WTC11 (cell line): ENCODE data around the gene TSC22D2. TPM values are rescaled to one million over a fixed set of nuclear protein-coding genes. Genes with fewer than 3 reads are reported as not detected.

Experiments
- ATAC-seq: fragments of 200-7000 bp; cut with Tn5 transposase; 2 replicates; pipeline ENCODE4 v1.10.0; 2021; ENCODE audit warnings: mild to moderate bottlenecking, moderate library complexity
- CTCF ChIA-PET: fragments of 300-600 bp; sonication (Branson Sonifier 250); formaldehyde crosslinking; loops from one replicate; lab custom pipeline; 2021; ENCODE audit warnings: antibody characterized with exemption; lab: Charles Lee
- POLR2A ChIA-PET: fragments of 350-600 bp; sonication (Branson Sonifier 250); formaldehyde crosslinking; loops from one replicate; lab custom pipeline; 2021; ENCODE audit warnings: antibody characterized with exemption; lab: Charles Lee
- DNase-seq: peaks from one replicate; pipeline ENCODE4 v3.0.0; 2021; ENCODE audit warnings: low spot score
- H3K27ac Mint-ChIP-seq: 2 replicates; pipeline ENCODE4 v1.8.0; 2021; ENCODE audit warnings: mixed read lengths
- H3K27me3 Mint-ChIP-seq: 2 replicates; pipeline ENCODE4 v1.8.0; 2021; ENCODE audit warnings: low read depth, mild to moderate bottlenecking, moderate library complexity, mixed read lengths
- H3K36me3 Mint-ChIP-seq: 2 replicates; pipeline ENCODE4 v1.8.0; 2021; ENCODE audit warnings: mixed read lengths
- H3K4me1 Mint-ChIP-seq: 2 replicates; pipeline ENCODE4 v1.8.0; 2022; ENCODE audit warnings: mixed read lengths
- H3K4me3 Mint-ChIP-seq: 2 replicates; pipeline ENCODE4 v1.8.0; 2021; ENCODE audit warnings: mild to moderate bottlenecking, moderate library complexity, mixed read lengths
- H3K9me3 Mint-ChIP-seq: 2 replicates; pipeline ENCODE4 v1.8.0; 2021; ENCODE audit warnings: mixed read lengths
- ATF2 ChIP-seq: sonication (generic); formaldehyde crosslinking; IDR thresholded peaks from 2 replicates; pipeline ENCODE4 v1.8.1; 2022; ENCODE audit warnings: low read depth, missing genetic modification reagents, borderline replicate concordance
- ATF6 ChIP-seq: sonication (generic); formaldehyde crosslinking; IDR thresholded peaks from 2 replicates; pipeline ENCODE4 v1.8.1; 2023; ENCODE audit warnings: mild to moderate bottlenecking, missing genetic modification reagents
- CDX4 ChIP-seq: fragments of 250-450 bp; sonication (Bioruptor Pico); IDR thresholded peaks from 2 replicates; pipeline ENCODE4 v1.9.0; 2021; ENCODE audit warnings: moderate library complexity, mild to moderate bottlenecking, inconsistent platforms, borderline replicate concordance
- ELF4 ChIP-seq: sonication (generic); formaldehyde crosslinking; IDR thresholded peaks from 2 replicates; pipeline ENCODE4 v1.8.1; 2022; ENCODE audit warnings: low read depth, mild to moderate bottlenecking, moderate library complexity, missing genetic modification reagents
- EMX1 ChIP-seq: fragments of 250-450 bp; sonication (Bioruptor Pico); IDR thresholded peaks from 2 replicates; pipeline ENCODE4 v1.8.0; 2021; ENCODE audit warnings: mild to moderate bottlenecking
- ERG ChIP-seq: fragments of 250-450 bp; sonication (Bioruptor Pico); IDR thresholded peaks from 2 replicates; pipeline ENCODE4 v1.8.0; 2021; ENCODE audit warnings: mild to moderate bottlenecking
- ETV6 ChIP-seq: sonication (generic); formaldehyde crosslinking; IDR thresholded peaks from 2 replicates; pipeline ENCODE4 v1.8.1; 2022; ENCODE audit warnings: mild to moderate bottlenecking, missing genetic modification reagents
- FOXP4 ChIP-seq: sonication (generic); formaldehyde crosslinking; IDR thresholded peaks from 2 replicates; pipeline ENCODE4 v1.8.0; 2022; ENCODE audit warnings: mild to moderate bottlenecking, missing genetic modification reagents
- GRHL2 ChIP-seq: fragments of 250-450 bp; sonication (Bioruptor Pico); IDR thresholded peaks from 2 replicates; pipeline ENCODE4 v1.8.0; 2022; ENCODE audit warnings: mild to moderate bottlenecking, moderate library complexity; ENCODE audit not compliant: insufficient replicate concordance, severe bottlenecking
- GTF2I ChIP-seq: fragments of 250-450 bp; sonication (Bioruptor Pico); conservative IDR thresholded peaks from 2 replicates; pipeline ENCODE4 v1.4.0; 2021; ENCODE audit warnings: mild to moderate bottlenecking
- JUN ChIP-seq: sonication (generic); formaldehyde crosslinking; IDR thresholded peaks from 2 replicates; pipeline ENCODE4 v1.8.0; 2023; ENCODE audit warnings: mild to moderate bottlenecking, missing genetic modification reagents
- MXD4 ChIP-seq: fragments of 250-450 bp; sonication (Bioruptor Pico); IDR thresholded peaks from 2 replicates; pipeline ENCODE4 v1.8.0; 2021; ENCODE audit warnings: mild to moderate bottlenecking, moderate library complexity, borderline replicate concordance
- SOX15 ChIP-seq: fragments of 250-450 bp; sonication (Bioruptor Pico); IDR thresholded peaks from 2 replicates; pipeline ENCODE4 v1.9.0; 2021; ENCODE audit warnings: mild to moderate bottlenecking
- STAT6 ChIP-seq: sonication (generic); formaldehyde crosslinking; conservative IDR thresholded peaks from 2 replicates; pipeline ENCODE4 v1.8.1; 2023; ENCODE audit warnings: mild to moderate bottlenecking, low read depth, missing genetic modification reagents, moderate library complexity
- USF1 ChIP-seq: sonication (generic); formaldehyde crosslinking; IDR thresholded peaks from 2 replicates; pipeline ENCODE4 v1.8.0; 2022; ENCODE audit warnings: mild to moderate bottlenecking, missing genetic modification reagents
- ZMAT4 ChIP-seq: fragments of 250-450 bp; sonication (Bioruptor Pico); IDR thresholded peaks from 2 replicates; pipeline ENCODE4 v1.9.0; 2021; ENCODE audit warnings: mild to moderate bottlenecking
- ZNF232 ChIP-seq: sonication (generic); formaldehyde crosslinking; IDR thresholded peaks from 2 replicates; pipeline ENCODE4 v1.8.0; 2022; ENCODE audit warnings: mild to moderate bottlenecking, missing genetic modification reagents
- ZNF263 ChIP-seq: sonication (generic); formaldehyde crosslinking; IDR thresholded peaks from 2 replicates; pipeline ENCODE4 v1.8.1; 2022; ENCODE audit warnings: low read depth, mild to moderate bottlenecking, moderate library complexity, missing genetic modification reagents
- total RNA-seq: library from RNA; stranded (reverse); gene quantifications from 3 replicates; pipeline ENCODE4 v1.2.3, GENCODE V29; 2021

TSC22D2 gene
- total RNA-seq, 1 experiment from 2014 or later = 24.0 TPM

- TF ChIP-seq FOXP4 (CRISPR knock-in tag) (no peak), STAT6 (CRISPR knock-in tag) (no peak), USF1 (no peak), ERG (no peak), ELF4 (CRISPR knock-in tag) (no peak), ZMAT4 (CRISPR knock-in tag) (no peak), ATF6 (CRISPR knock-in tag) (no peak), EMX1 (CRISPR knock-in tag) (no peak), SOX15 (CRISPR knock-in tag) (no peak), GRHL2 (no peak), CDX4 (CRISPR knock-in tag) (no peak)
Observed at GRCh38 chr3:150385296-150386242, 22.5 kb upstream of the TSC22D2 start (continued).

GRCh38 chr3:150388498-150389418 is 19.3 kb upstream of the TSC22D2 start:
- no peak overlapping the region for H3K4me3 Mint-ChIP-seq
- H3K9me3 Mint-ChIP-seq = no peaks in the 10 kb centered on the region
- H3K4me1 Mint-ChIP-seq = peaks cover 13% of the 10 kb centered on the region
- H3K36me3 Mint-ChIP-seq = no peaks in the 10 kb centered on the region
- ChIA-PET POLR2A (no interaction called here), CTCF (no interaction called here)
- no peak for TF ChIP-seq JUN (CRISPR knock-in tag)
- TF ChIP-seq GTF2I (CRISPR knock-in tag) = no peak
- TF ChIP-seq MXD4 (CRISPR knock-in tag) = no peak
- TF ChIP-seq ETV6 (CRISPR knock-in tag) = no peak
- TF ChIP-seq ZNF263 (CRISPR knock-in tag) = no peak
- TF ChIP-seq ATF2 (CRISPR knock-in tag) = no peak
- no peak for TF ChIP-seq ZNF232
- ATAC-seq (no peak), DNase-seq (no peak)
- H3K27me3 Mint-ChIP-seq = no peaks in the 10 kb centered on the region
- no peak overlapping the region for H3K27ac Mint-ChIP-seq
